IMR-90 (cell line): Measurements from ENCODE around the gene MAB21L2.

Source experiments
- CTCF ChIP-seq: conservative IDR thresholded peaks from 2 replicates; pipeline ENCODE4 v1.5.1; 2012; ENCODE audit warnings: mild to moderate bottlenecking, low read depth, low read length, improper control_type of control experiment
- MXI1 ChIP-seq: IDR thresholded peaks from 2 replicates; pipeline ENCODE4 v1.6.1; 2012; ENCODE audit warnings: low read depth, mild to moderate bottlenecking, low read length, moderate library complexity, borderline replicate concordance
- POLR2A ChIP-seq: IDR thresholded peaks from 2 replicates; pipeline ENCODE4 v1.6.1; 2012; ENCODE audit warnings: mild to moderate bottlenecking, low read depth, low read length
- RAD21 ChIP-seq: IDR thresholded peaks from 2 replicates; pipeline ENCODE4 v1.6.1; 2012; ENCODE audit warnings: low read length, improper control_type of control experiment
- SMC3 ChIP-seq: fragments of 150-350 bp; IDR thresholded peaks from 2 replicates; pipeline ENCODE4 v1.6.1; 2016; ENCODE audit warnings: low read depth, mild to moderate bottlenecking, antibody characterized with exemption, low read length, moderate library complexity

GRCh38 chr4:150581056-150581605 lies 820 bp upstream of the MAB21L2 start:
- TF ChIP-seq CTCF (no peak), SMC3 (no peak), RAD21 (no peak), POLR2A (no peak), MXI1 (no peak)
